DMS 273 (cell line): ENCODE data around the gene NET1.
"Not testable (repeated sequence)": the region's sequence is repeated elsewhere in the genome, so short reads cannot be mapped to it uniquely, and the experiment has no call there.

Experiments used
- DNase-seq: peaks from one replicate; lab custom pipeline; 2025; ENCODE audit not compliant: unreplicated experiment; lab: John Stamatoyannopoulos, UW

NET1 gene

DNA sequence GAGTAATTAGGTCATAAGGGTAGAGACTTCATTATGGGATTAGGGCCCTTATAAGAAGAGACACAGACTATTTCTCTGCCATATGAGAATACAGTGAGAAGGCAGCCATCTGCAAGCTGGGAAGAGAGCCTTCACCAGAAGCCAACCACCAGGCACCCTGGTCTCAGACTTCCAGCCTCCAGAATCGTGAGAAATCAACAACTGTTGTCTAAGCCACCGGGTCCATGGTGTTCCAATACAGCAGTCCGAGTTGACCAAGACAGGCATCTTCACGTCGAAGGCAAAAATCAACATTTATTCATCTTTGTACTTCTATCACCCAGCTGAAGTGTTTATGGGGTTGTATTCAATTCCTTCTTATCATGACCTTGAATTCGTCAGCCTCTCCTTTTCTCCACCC, 13.0 kb upstream of the NET1 start:
- DNase-seq, result no peak

- peak; percentile 64 for DNase-seq
Observed at GRCh38 chr10:5400468-5401240, 11.7 kb upstream of the NET1 start.

- DNase-seq, result no peak
Observed at GRCh38 chr10:5402798-5403197, 9.6 kb upstream of the NET1 start.

- DNase-seq, result no peak
Observed at GRCh38 chr10:5404208-5405041, 7.9 kb upstream of the NET1 start, which contains the start of gene TUBAL3. TSS of gene TUBAL3 (minus strand) at chr10:5404828. CDS start at chr10:5404792, 36 bp downstream.

GRCh38 chr10:5406918-5407317, 5.4 kb upstream of the NET1 start:
- DNase-seq, result no peak

DNA sequence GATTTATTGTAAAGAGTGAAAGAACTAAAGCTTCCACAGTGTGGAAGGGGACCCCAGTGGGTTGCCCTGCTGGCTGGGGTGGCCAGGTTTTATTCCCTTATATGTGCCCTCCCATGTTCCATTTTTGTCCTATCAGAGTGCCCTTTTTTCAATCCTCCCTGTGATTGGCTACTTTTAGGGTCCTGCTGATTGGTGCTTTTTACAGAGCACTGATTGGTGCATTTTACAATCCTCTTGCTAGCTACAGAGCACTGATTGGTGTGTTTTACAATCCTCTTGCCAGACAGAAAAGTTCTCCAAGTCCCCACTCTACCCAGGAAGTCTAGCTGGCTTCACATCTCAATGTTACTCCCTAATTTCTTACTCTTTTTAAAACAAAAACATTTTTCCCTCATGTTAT, 1.6 kb upstream of the NET1 start:
- DNase-seq, result not testable (repeated sequence)

DNA sequence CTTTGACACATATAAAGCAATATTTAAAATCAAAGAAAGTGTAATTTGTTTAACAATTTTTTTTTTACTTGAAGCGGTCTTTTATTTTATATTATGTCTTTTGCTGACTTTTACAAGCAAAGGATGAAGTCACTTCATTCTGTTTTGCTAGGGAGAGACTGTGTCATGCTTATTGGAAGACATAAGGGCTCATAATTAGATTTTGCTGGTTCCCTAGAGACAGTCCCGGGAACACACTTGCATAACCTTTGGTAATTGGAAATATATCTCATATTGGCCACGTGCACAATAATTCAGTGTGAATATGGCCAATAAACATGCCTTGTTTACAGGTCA, 448 bp upstream of the NET1 start:
- DNase-seq, result peak; percentile 37

DNA sequence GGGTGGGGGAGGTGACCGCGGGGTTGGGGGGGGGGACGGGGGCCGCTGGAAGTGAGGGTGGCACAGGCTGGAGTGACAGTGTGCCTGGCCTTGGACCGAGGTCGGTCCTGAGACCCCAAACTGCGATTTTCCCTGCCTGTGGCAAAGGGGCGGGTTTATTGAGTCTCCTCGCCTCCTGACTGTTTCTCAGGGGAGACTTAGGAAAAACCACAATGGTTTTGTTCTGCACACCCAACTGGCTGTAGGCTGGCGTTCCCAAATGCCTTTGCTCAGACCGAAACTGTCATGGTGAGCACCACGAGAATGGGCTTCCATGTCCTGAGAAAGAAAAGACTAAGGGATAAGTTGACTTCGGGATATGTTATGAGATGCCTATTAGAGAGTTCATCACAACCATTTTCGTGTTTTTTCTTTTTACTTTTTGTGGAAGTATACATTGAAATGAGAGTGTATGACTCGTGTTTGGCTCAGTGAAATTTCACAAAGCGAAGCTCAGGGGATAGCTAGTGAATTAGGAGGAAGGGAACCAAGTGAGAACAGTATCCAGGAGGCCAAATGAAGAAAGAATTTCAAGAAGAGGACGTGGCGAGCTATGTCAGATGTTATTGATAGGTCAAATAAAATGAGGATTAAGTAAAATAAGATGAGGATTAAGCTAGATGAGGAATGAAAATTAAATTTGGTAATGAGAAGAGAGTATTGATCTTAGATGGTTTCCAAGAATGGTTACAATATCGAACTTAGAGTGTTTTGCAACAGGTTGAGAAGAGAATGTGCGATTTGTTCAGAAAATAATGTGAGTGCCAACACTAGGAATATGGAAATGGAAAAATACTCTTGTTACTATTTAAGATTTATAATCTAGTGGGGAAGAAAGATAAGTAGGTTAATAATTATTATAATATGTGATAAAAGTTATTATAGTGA, 918 bp downstream of the NET1 start:
- DNase-seq, result peak; percentile 57

DNA sequence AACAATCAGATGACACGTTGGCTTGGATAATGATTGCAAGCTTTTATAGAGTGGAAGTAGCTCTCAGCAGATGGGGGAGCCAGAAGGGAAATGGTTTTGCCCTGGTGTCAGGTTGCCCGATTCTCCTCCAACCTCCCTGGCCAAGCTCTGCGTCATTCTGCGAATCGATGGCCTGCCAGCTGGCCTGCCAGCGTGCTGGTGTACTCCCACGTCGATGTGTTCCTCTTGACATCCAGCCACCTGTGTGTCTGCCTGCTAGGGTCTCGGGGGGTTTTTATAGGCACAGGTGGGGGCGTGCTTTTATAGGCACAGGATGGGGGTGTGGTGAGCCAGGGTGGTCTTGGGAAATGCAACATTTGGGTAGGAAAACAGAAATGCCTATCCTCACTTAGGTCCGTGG, 4.6 kb downstream of the NET1 start:
- DNase-seq, result peak; percentile 97

DNA sequence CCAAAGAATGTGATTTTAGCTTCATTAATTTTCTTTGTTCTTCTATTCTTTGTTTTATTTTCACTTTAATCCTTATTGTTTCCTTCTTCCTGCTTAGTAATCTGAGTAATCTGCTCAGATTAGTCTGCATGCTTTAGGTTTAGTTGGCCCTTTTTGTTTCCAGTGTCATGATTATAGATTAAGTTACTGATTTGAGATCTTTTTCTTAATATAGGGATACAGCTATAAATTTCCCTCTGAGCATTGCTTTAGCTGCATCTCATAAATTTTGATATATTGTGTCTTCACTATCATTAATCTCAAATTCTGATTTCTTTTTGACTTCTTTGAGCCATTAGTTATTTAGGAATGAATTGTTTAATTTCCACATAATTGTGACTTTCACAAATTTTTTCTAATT, 6.2 kb downstream of the NET1 start:
- no peak for DNase-seq

GRCh38 chr10:5419466-5420094, 7.2 kb downstream of the NET1 start:
- no peak for DNase-seq

DNA sequence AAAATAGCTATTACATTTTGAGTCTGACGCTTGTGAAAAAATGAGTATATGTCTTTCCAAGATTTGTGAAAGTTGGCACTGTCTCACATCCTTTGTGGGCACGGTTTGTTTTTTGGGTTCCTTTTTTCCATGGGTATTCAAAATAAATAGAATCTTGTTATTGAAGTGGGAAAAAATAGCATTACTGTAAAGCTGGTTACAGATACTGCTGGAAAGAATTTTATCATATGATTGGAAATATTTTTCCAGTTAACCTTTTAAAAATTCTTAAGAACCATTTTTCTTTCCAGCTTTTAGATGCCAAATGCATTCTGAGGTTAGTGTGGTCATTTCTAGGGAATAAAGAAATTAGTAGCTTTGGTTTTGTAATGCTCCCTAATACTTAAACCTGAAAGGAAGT, 11.4 kb downstream of the NET1 start:
- no peak for DNase-seq

- no peak for DNase-seq
Observed at GRCh38 chr10:5424751-5425150, 12.4 kb downstream of the NET1 start.

- DNase-seq, result no peak
Observed at GRCh38 chr10:5428133-5428532, 15.8 kb downstream of the NET1 start.

GRCh38 chr10:5433182-5433581, 20.8 kb downstream of the NET1 start:
- no peak for DNase-seq

DNA sequence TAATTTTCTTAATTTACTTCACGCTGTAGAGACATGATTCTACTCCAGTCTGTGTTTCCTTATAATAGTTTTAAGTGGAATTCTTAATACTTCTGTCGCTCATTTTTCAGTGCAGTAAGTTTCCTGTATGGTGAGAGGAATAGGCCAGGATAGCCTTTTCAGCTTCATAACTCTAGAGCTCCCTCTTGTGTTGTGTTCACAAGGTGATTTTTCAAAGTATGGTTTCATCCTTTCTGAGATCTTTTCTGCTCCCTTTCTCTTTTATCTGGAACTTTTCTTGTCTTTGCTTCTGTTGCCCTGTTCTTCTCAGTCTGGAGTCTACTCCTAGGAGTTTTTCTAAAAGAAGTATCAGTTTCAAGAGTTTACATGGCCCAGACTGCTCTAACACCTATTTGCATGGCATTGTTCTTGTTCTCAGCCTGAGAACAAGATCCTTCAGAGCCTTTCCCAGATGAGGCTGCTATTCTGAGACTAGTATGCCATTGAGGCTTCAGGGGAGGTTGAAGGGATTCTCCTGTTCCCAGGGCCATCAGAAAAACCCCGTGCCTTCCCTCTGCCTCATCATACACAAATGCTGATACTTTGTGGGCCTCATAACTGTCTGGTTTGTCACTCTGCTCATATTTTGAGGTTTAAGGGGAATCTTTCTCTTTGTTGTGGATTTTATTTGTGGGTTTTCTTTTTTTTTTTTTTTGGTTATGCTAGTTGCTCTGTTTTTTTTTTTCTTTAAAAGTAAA, 21.8 kb downstream of the NET1 start:
- DNase-seq, result peak; percentile 56

DNA sequence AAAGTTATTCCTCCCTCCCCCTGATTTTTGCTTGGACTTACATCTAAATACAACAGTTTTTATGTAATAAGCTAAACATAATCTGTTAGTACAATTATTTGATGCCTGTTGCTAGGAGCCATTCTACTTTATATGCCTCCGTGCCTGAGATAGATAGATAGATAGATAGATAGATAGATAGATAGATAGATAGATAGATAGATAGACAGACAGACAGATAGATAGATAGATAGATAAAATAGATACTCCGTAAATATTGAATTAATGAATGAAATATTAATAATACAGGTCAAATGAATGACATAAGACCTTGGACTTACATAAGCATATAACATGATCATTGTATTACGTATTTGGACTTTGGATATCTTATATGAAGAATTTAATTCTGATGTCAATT, 23.0 kb downstream of the NET1 start:
- no peak for DNase-seq

- DNase-seq, result no peak
Observed at GRCh38 chr10:5440206-5440605, 27.8 kb downstream of the NET1 start.

DNA sequence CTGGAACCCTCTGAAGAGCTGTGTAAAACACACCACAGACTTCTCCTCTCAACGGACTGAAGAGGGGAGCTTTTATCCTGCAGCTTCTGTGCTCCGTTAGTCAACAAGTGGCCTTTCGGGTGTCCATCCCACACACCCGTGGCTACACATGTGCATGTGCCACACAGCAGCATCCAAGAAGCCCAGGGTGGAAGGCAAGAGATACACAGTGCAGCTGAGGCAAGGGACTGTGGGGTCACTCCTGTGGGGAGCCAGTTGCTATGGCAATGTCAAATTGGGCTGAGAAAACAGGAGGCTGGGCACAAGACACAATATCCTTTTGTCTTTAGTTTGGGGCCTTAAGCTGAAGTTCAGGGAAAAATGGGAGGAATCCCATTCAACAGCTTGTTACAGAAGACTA, 28.7 kb downstream of the NET1 start:
- DNase-seq, result no peak
